Gastroesophageal sphincter (tissue), 4 donors: ENCODE data around the gene RHOA. TPM values are rescaled to one million over a fixed set of nuclear protein-coding genes. Genes with fewer than 3 reads are reported as not detected.
"Not testable (repeated sequence)": the region's sequence is repeated elsewhere in the genome, so short reads cannot be mapped to it uniquely, and the experiment has no call there.

ENCODE experiments used
- ATAC-seq: fragments of 150-250 bp; one replicate; pipeline ENCODE4 v1.9.1; 2016; ENCODE audit warnings: mild to moderate bottlenecking, moderate library complexity
- H3K27ac ChIP-seq, 4 donors: fragments of 200-600 bp; sonication (generic) in 3 of 4; 1 replicate in 3 of 4; 2 replicates in 1 of 4; pipeline ENCODE4 v1.5.1; 2016 to 2019
- H3K27me3 ChIP-seq: fragments of 200-600 bp; sonication (generic); one replicate; pipeline ENCODE4 v1.5.1; 2019
- H3K36me3 ChIP-seq, 2 donors: fragments of 200-600 bp; sonication (generic); one replicate each; pipeline ENCODE4 v1.5.1; 2019; ENCODE audit warnings: control low read depth in 1 of 2
- H3K4me1 ChIP-seq, 3 donors: fragments of 200-600 bp; sonication (generic); 1 replicate in 2 of 3; 2 replicates in 1 of 3; pipeline ENCODE4 v1.5.1; 2016 to 2019; ENCODE audit warnings: control low read depth in 2 of 3
- H3K4me3 ChIP-seq, 2 donors: fragments of 200-600 bp; sonication (generic); one replicate each; pipeline ENCODE4 v1.5.1; 2019; ENCODE audit warnings: mild to moderate bottlenecking in 1 of 2, moderate library complexity in 1 of 2
- H3K9me3 ChIP-seq, 3 donors: fragments of 200-600 bp; sonication (generic); one replicate each; pipeline ENCODE4 v1.5.1; 2017 to 2019; ENCODE audit warnings: control low read depth in 2 of 3
- CTCF ChIP-seq, 4 experiments: fragments of 200-600 bp in 2 of 4; fragments of 450-650 bp in 2 of 4; sonication (generic) in 1 of 4; IDR thresholded peaks; one replicate each; pipeline ENCODE4 v1.5.1; 2017 to 2019; ENCODE audit warnings: antibody characterized with exemption in 4 of 4, mild to moderate bottlenecking in 2 of 4, moderate library complexity in 2 of 4
- EP300 ChIP-seq: sonication (generic); formaldehyde crosslinking; IDR thresholded peaks from one replicate; pipeline ENCODE4 v1.6.1; 2017; ENCODE audit warnings: antibody characterized with exemption, mild to moderate bottlenecking
- POLR2A ChIP-seq, 2 donors: fragments of 450-650 bp; IDR thresholded peaks; one replicate each; pipeline ENCODE4 v1.6.1; 2017; ENCODE audit warnings: antibody characterized with exemption in 2 of 2, mild to moderate bottlenecking in 2 of 2, moderate library complexity in 1 of 2
- POLR2AphosphoS5 ChIP-seq: sonication (generic); formaldehyde crosslinking; IDR thresholded peaks from one replicate; pipeline ENCODE4 v1.6.1; 2017; ENCODE audit warnings: antibody characterized with exemption
- WGBS, 2 donors: methylation state at CpG; one replicate each; pipeline ENCODE4 v1.1.5; 2018; ENCODE audit warnings: low coverage in 1 of 2; 5-methylcytosine and 5-hydroxymethylcytosine counted together
- total RNA-seq, 4 donors: library from RNA; depleted of rRNA; stranded (reverse); fragments of >200 nt; gene quantifications; one replicate each; pipeline ENCODE4 v1.1.0, GENCODE V29; 2016

Gene RHOA
- total RNA-seq, 4 donors from 2014 or later, result 401 to 524 (median 476) TPM

- H3K4me3 ChIP-seq, result peak overlapping the region; percentile 64 to 87
- H3K36me3 ChIP-seq, result peaks cover 0 to 23% of the 10 kb centered on the region in 2 donors
- no peak for TF ChIP-seq CTCF (IDR thresholded peaks at IDR 0.05)
- TF ChIP-seq POLR2A (IDR thresholded peaks at IDR 0.05), result no peak
- no peak for TF ChIP-seq EP300
- no peak for TF ChIP-seq POLR2AphosphoS5
- H3K27ac ChIP-seq, result peak overlapping the region; percentile 27 to 98 (median 93)
- WGBS, 2 donors, result 0 to 9% methylated on average over 3 to 4 of the region's 17 CpGs
- peak; percentile 11 for ATAC-seq
- no peaks in the 10 kb centered on the region for H3K9me3 ChIP-seq
- H3K27me3 ChIP-seq, result no peaks in the 10 kb centered on the region
- H3K4me1 ChIP-seq, result peaks cover 0 to 60% (median 10%) of the 10 kb centered on the region in 3 donors
Measured at GRCh38 chr3:49339581-49339940, 72.2 kb downstream of the RHOA start.

GRCh38 chr3:49333916-49334633, 77.7 kb downstream of the RHOA start:
- Histone ChIP-seq H3K27me3 (no peaks in the 10 kb centered on the region), H3K27ac (peak overlapping the region; percentile 36 to 81 (median 69)), H3K9me3 (no peaks in the 10 kb centered on the region), H3K4me1 (peaks cover 0 to 71% (median 11%) of the 10 kb centered on the region in 3 donors), H3K36me3 (peaks cover 0 to 77% of the 10 kb centered on the region in 2 donors), H3K4me3 (no peak overlapping the region)
- ATAC-seq, result no peak
- TF ChIP-seq EP300 (no peak), POLR2AphosphoS5 (no peak), CTCF (IDR thresholded peaks at IDR 0.05) (no peak), POLR2A (IDR thresholded peaks at IDR 0.05) (no peak)
- WGBS, 2 donors, result 56 to 67% methylated on average over 2 to 4 of the region's 5 CpGs

- no peak for TF ChIP-seq CTCF (IDR thresholded peaks at IDR 0.05)
- no peak for TF ChIP-seq POLR2AphosphoS5
- TF ChIP-seq POLR2A (IDR thresholded peaks at IDR 0.05), result no peak
- TF ChIP-seq EP300, result no peak
- Histone ChIP-seq H3K27me3 (no peaks in the 10 kb centered on the region), H3K27ac (peak overlapping the region; percentile 36 to 81 (median 69)), H3K36me3 (peaks cover 0 to 87% of the 10 kb centered on the region in 2 donors), H3K4me3 (no peak overlapping the region), H3K4me1 (peaks cover 0 to 62% (median 8%) of the 10 kb centered on the region in 3 donors), H3K9me3 (no peaks in the 10 kb centered on the region)
- WGBS, 2 donors, result 49 to 65% methylated on average over 3 of the region's 3 CpGs
- peak; percentile 53 for ATAC-seq
Measured at GRCh38 chr3:49333091-49333490, 78.7 kb downstream of the RHOA start.

- no peaks in the 10 kb centered on the region for H3K27me3 ChIP-seq
- no peaks in the 10 kb centered on the region for H3K9me3 ChIP-seq
- peaks cover 4 to 99% of the 10 kb centered on the region in 2 donors for H3K36me3 ChIP-seq
- no peak for ATAC-seq
- no peak overlapping the region for H3K4me3 ChIP-seq
- TF ChIP-seq CTCF (IDR thresholded peaks at IDR 0.05), result no peak
- no peak for TF ChIP-seq POLR2AphosphoS5
- TF ChIP-seq POLR2A (IDR thresholded peaks at IDR 0.05), result no peak
- TF ChIP-seq EP300, result no peak
- no peak overlapping the region for H3K27ac ChIP-seq
- 79 to 82% methylated on average over 2 to 4 of the region's 4 CpGs for WGBS, 2 donors
- H3K4me1 ChIP-seq, result peaks cover 0 to 27% (median 7%) of the 10 kb centered on the region in 3 donors
Measured at GRCh38 chr3:49329186-49329585, 82.6 kb downstream of the RHOA start.

DNA sequence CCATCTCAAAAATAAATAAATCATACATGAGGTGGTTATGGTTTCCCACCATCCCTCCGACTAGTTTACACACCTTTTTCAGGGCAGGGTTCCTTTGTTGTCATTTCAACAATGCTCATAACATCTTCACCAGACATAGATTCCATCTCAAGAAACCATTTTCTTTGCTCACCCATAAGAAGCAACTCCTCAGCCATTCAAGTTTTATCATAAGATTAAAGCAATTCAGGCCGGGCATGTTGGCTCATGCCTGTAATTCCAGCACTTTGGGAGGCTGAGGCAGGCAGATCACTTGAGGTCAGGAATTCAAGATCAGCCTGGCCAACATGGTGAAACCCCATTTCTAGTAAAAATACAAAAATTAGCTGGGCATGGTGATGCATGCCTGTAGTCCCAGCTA, 83.4 kb downstream of the RHOA start:
- Histone ChIP-seq H3K4me1 (peaks cover 0 to 19% (median under 1%) of the 10 kb centered on the region in 3 donors), H3K36me3 (peaks cover 4 to 99% of the 10 kb centered on the region in 2 donors)
- not testable (repeated sequence) for H3K27me3 ChIP-seq, H3K27ac ChIP-seq, H3K4me3 ChIP-seq, ATAC-seq, H3K9me3 ChIP-seq
- 80 to 100% methylated on average over 1 of the region's 2 CpGs for WGBS, 2 donors
